ENCODE measurements around the gene TCEA2. TPM values are rescaled to one million over a fixed set of nuclear protein-coding genes. Genes with fewer than 3 reads are reported as not detected.
A peak's percentile ranks its signal among the peaks of the same experiment; 100 is the strongest.

Gene TCEA2
- total RNA-seq: 10 to 100 TPM; 11.6 to 24.5 (median 13.9) TPM
- 10 to 100 TPM; 35.7 to 52.9 TPM for polyA plus RNA-seq

DNA sequence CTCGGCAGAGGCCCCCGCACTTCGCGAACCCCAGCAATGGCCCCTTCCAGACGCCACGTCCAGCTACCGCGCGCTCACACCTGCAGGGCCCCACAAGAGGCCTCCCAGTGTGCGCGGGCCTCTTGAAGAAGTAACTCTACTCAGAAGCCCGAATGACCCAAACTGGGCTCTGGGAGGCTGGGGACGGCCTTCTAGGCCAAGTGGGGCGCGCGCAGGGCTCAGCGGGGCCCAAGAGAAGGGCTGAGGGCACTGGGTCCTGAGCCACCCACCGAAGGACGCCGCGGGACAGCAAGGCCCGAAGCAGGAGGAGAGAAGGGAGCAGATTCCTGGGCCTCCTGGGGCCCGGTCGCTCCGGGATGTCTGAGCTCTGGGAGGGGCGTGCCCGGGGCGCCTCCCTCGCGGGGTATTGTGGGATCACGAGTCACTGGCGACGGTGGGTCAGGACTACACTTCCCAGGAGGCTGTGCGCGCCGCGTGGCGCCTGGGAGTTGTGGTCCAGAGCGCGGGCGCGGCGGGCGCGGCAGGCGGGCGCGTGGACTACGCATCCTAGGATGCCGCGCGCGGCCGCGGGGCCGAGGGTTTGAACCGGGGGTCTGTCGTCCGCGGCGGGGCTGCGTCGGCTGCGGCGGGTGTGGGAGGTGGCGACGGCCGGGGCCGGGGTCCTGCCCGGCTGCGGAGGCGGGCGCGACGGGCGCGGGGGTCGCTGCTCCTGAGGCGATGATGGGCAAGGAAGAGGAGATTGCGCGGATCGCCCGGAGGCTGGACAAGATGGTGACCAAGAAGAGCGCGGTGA, at the start of gene TCEA2:
TCEA2 (plus strand) TSS at position 603 of the 793 bp plus-strand sequence; CDS start at position 718, 115 bp downstream.
- WGBS, 2 donors: 5 to 7% methylated on average over 51 to 85 of the region's 85 CpGs
- peak within 1 kb of the TSS; percentile 51 to 83 (median 70) for H3K27ac ChIP-seq
- no peaks in the 10 kb centered on the region for H3K36me3 ChIP-seq
- FAIRE-seq (no peak), DNase-seq (peak; percentile 95 to 99 (median 96)), ATAC-seq (peak; percentile 92 to 98 (median 98))
- TF ChIP-seq, protein P1, sequence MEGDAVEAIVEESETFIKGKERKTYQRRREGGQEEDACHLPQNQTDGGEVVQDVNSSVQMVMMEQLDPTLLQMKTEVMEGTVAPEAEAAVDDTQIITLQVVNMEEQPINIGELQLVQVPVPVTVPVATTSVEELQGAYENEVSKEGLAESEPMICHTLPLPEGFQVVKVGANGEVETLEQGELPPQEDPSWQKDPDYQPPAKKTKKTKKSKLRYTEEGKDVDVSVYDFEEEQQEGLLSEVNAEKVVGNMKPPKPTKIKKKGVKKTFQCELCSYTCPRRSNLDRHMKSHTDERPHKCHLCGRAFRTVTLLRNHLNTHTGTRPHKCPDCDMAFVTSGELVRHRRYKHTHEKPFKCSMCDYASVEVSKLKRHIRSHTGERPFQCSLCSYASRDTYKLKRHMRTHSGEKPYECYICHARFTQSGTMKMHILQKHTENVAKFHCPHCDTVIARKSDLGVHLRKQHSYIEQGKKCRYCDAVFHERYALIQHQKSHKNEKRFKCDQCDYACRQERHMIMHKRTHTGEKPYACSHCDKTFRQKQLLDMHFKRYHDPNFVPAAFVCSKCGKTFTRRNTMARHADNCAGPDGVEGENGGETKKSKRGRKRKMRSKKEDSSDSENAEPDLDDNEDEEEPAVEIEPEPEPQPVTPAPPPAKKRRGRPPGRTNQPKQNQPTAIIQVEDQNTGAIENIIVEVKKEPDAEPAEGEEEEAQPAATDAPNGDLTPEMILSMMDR (IDR thresholded peaks at IDR 0.05): no peak
- no peaks in the 10 kb centered on the region for H3K27me3 ChIP-seq
- no peaks in the 10 kb centered on the region for H3K9me3 ChIP-seq
- H3K4me1 ChIP-seq: peaks cover 0 to 5% (median 4%) of the 10 kb centered on the region in 3 donors
- intact Hi-C loops (cut with DNase I): no loop called here
- peak within 1 kb of the TSS; percentile 79 to 92 (median 87) for H3K4me3 ChIP-seq

DNA sequence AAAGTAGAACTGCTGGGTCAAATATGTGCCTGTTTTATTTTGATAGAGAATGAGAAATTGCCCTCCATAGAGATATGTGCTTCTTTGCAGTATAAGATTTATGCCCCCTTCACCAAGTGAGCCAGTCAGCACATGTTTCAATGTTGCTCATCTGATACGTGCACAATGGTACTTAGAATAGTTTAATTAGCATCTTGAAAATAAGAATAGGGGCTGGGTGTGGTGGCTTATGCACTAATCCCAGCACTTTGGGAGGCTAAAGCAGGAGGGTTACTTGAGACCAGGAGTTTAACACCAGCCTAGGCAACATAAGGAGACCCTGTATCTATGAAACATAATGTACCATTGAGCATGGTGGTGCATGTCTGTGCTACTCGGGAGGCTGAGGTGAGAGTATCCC, 47.4 kb upstream of the TCEA2 start:
- 81 to 95% methylated on average over 2 of the region's 2 CpGs for WGBS, 2 donors
- no peaks in the 10 kb centered on the region for H3K27me3 ChIP-seq
- DNase-seq (no peak), FAIRE-seq (no peak), ATAC-seq (no peak)
- TF ChIP-seq, protein P1 (IDR thresholded peaks at IDR 0.05): no peak
- no peaks in the 10 kb centered on the region for H3K4me1 ChIP-seq
- intact Hi-C loops (cut with DNase I): no loop called here
- H3K27ac ChIP-seq: no peak overlapping the region
- no peak overlapping the region for H3K4me3 ChIP-seq
- no peaks in the 10 kb centered on the region for H3K9me3 ChIP-seq
- H3K36me3 ChIP-seq: peaks cover 4 to 76% (median 20%) of the 10 kb centered on the region in 3 donors

DNA sequence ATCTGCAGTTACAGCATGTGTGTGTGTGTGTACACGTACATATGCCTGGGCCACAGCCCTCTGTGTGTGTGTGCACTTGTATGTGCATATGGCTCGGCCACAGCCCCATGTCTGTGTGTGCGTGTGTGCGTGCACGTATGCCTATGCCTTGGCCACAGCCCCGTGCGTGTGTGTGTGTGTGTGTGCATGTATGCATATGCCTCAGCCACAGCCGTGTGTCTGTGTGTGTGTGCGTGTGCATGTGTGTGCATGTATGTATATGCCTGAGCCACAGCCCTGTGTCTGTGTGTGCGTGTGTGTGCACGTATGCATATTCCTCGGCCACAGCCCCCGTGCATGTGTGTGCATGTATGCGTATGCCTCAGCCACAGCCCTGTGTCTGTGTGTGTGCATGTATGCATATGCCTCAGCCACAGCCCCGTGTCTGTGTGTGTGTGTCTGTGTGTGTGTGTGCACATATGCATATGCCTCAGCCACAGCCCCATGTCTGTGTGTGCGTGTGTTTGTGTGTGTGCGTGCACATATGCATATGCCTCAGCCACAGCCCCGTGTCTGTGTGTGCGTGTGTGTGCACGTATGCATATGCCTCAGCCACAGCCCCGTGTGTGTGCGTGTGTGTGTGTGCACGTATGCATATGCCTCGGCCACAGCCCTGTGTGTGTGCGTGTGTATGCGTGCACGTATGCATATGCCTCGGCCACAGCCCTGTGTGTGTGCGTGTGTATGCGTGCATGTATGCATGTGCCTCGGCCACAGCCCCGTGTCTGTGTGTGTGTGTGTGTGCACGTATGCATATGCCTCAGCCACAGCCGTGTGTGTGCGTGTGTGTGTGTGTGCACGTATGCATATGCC, 41.6 kb upstream of the TCEA2 start:
- ATAC-seq (no peak), FAIRE-seq (no peak), DNase-seq (no peak)
- intact Hi-C loops (cut with DNase I): no loop called here
- peaks cover 0 to 8% (median 0%) of the 10 kb centered on the region in 3 donors for H3K4me1 ChIP-seq
- H3K27me3 ChIP-seq: no peaks in the 10 kb centered on the region
- TF ChIP-seq, protein P1 (IDR thresholded peaks at IDR 0.05): no peak
- H3K36me3 ChIP-seq: peaks cover 0 to 80% (median 36%) of the 10 kb centered on the region in 3 donors
- no peak overlapping the region for H3K4me3 ChIP-seq
- no peak overlapping the region for H3K27ac ChIP-seq
- H3K9me3 ChIP-seq: no peaks in the 10 kb centered on the region
- 93 to 96% methylated on average over 36 of the region's 36 CpGs for WGBS, 2 donors

DNA sequence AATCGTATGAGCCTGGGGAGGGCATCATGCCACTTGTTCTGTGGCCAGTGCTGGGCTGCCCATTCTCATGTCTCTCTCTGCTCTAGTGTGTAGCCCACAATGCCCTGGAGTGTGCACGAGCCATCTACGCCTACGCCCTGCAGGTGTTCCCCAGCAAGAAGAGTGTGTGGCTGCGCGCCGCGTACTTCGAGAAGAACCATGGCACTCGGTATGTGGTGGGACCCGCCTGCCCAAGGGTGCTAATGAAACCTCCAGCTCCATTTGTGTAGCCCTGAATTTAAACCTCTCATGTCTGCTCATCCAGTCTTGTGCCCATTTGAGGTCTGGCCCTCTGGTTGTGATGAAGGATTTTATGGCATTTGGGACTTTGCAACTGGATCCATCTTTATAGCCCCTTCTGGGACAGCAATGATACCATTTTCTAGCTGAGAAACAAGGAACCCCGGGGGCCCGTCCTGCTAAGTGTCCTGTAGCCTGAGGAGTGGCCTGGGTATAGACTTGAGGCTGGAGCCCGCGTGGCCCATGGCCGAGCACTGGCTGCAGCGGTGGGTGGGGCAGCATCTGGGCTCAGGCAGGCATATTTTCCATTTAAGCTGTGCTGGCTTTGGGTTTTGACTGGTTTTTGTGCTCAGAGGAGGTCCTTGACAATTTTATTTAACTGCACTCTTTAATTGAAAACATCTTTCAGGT, 40.2 kb upstream of the TCEA2 start:
- ATAC-seq (no peak), FAIRE-seq (no peak), DNase-seq (no peak)
- no peaks in the 10 kb centered on the region for H3K27me3 ChIP-seq
- H3K4me3 ChIP-seq: no peak overlapping the region
- intact Hi-C loops (cut with DNase I): no loop called here
- WGBS, 2 donors: 94 to 97% methylated on average over 17 of the region's 17 CpGs
- no peak overlapping the region for H3K27ac ChIP-seq
- TF ChIP-seq, protein P1 (IDR thresholded peaks at IDR 0.05): no peak
- peaks cover 0 to 78% (median 40%) of the 10 kb centered on the region in 3 donors for H3K36me3 ChIP-seq
- no peaks in the 10 kb centered on the region for H3K9me3 ChIP-seq
- peaks cover 0 to 8% (median 0%) of the 10 kb centered on the region in 3 donors for H3K4me1 ChIP-seq
